ENCODE measurements around the gene HSPB9. TPM values are rescaled to one million over a fixed set of nuclear protein-coding genes. Genes with fewer than 3 reads are reported as not detected.

Gene HSPB9
- total and polyA plus RNA-seq, 2 donors (not counting 3 experiments of a cell fraction or from before 2014, with no cell fraction given), result not detected

GRCh38 chr17:42111265-42111636 is 11.4 kb upstream of the HSPB9 start:
- Histone ChIP-seq H3K9ac (replicated peaks; ENCODE audit: extremely low read depth, insufficient read depth, low read length) (no peak overlapping the region), H3K9me1 (replicated peaks; ENCODE audit: control insufficient read depth, extremely low read depth, insufficient read depth, low read length) (no peaks in the 10 kb centered on the region), H3K79me2 (ENCODE audit: control insufficient read depth, insufficient read depth, low read length) (no peaks in the 10 kb centered on the region), H3K4me2 (ENCODE audit: insufficient read depth, low read length) (no peak overlapping the region), H3K4me1 (ENCODE audit: control insufficient read depth, extremely low read depth, insufficient read depth, low read length) (peaks cover 9% of the 10 kb centered on the region), H3K36me3 (ENCODE audit: control insufficient read depth in 2 of 2, extremely low read depth in 1 of 2, insufficient read depth in 2 of 2, low read length in 2 of 2) (no peaks in the 10 kb centered on the region), H2AFZ (ENCODE audit: low read depth, low read length) (no peak overlapping the region), H3K27ac (ENCODE audit: insufficient read depth, low read depth, low read length) (no peak overlapping the region), H3K27me3 (ENCODE audit: control insufficient read depth in 2 of 2, insufficient read depth in 2 of 2, low read length in 2 of 2) (no peaks in the 10 kb centered on the region), H3K4me3 (replicated peaks in 1 of 3; ENCODE audit: insufficient read depth in 1 of 3, low read depth in 1 of 3, low read length in 3 of 3) (no peak overlapping the region), H3K9me3 (replicated peaks; ENCODE audit: control insufficient read depth, insufficient read depth, low read length) (no peaks in the 10 kb centered on the region), H4K20me1 (replicated peaks; ENCODE audit: control insufficient read depth, extremely low read depth, insufficient read depth, low read length) (no peaks in the 10 kb centered on the region)
- no peak for DNase-seq (ENCODE audit: low read depth, low spot score)
- dilution Hi-C loops (cut with MboI; ENCODE audit: extremely low pct_ligation_motif_present, low sequenced_read_pairs), result loop anchor here (25.0 kb wide), 1 partner anchor 149 kb away; the partner anchor contains the start of gene CNP
- CTCF ChIA-PET, result interaction anchor here (1.0 to 1.6 kb wide), 3 partner anchors 10 to 148 kb away, joined by 4 to 8 read pairs (median 6); no protein-coding TSS in a partner anchor
- no peak for FAIRE-seq
- TF ChIP-seq FOS (IDR thresholded peaks at IDR 0.05; ENCODE audit: borderline replicate concordance, insufficient read depth, low read length) (no peak), POLR2A (IDR thresholded peaks at IDR 0.05; ENCODE audit: low read depth, low read length) (no peak), JUN (IDR thresholded peaks at IDR 0.05; ENCODE audit: borderline replicate concordance, insufficient read depth, insufficient read length, low read depth) (no peak), MYC (IDR thresholded peaks at IDR 0.05; ENCODE audit: low read depth, low read length) (no peak), GATA2 (IDR thresholded peaks at IDR 0.05; ENCODE audit: insufficient read depth, insufficient read length, low read depth, low read length) (no peak), EZH2 (IDR thresholded peaks at IDR 0.05; ENCODE audit: borderline replicate concordance, low read depth, low read length, severe bottlenecking) (no peak), POLR2AphosphoS5 (IDR thresholded peaks at IDR 0.05; ENCODE audit: insufficient read depth, low read depth, low read length) (no peak)
- TF ChIP-seq, protein P1, sequence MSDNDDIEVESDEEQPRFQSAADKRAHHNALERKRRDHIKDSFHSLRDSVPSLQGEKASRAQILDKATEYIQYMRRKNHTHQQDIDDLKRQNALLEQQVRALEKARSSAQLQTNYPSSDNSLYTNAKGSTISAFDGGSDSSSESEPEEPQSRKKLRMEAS (IDR thresholded peaks at IDR 0.05; ENCODE audit: insufficient read depth, insufficient read length), result no peak
- TF ChIP-seq, protein P2, sequence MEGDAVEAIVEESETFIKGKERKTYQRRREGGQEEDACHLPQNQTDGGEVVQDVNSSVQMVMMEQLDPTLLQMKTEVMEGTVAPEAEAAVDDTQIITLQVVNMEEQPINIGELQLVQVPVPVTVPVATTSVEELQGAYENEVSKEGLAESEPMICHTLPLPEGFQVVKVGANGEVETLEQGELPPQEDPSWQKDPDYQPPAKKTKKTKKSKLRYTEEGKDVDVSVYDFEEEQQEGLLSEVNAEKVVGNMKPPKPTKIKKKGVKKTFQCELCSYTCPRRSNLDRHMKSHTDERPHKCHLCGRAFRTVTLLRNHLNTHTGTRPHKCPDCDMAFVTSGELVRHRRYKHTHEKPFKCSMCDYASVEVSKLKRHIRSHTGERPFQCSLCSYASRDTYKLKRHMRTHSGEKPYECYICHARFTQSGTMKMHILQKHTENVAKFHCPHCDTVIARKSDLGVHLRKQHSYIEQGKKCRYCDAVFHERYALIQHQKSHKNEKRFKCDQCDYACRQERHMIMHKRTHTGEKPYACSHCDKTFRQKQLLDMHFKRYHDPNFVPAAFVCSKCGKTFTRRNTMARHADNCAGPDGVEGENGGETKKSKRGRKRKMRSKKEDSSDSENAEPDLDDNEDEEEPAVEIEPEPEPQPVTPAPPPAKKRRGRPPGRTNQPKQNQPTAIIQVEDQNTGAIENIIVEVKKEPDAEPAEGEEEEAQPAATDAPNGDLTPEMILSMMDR (IDR thresholded peaks at IDR 0.05; ENCODE audit: extremely low read depth in 1 of 2, insufficient read depth in 1 of 2, low read depth in 1 of 2, low read length in 2 of 2), result no peak
- intact Hi-C loops (cut with micrococcal nuclease), result no loop called here
- BruUV-seq (replicated peaks), result no TSS peak
- POLR2A ChIA-PET, result no interaction called here
